Fibroblast of lung (primary cell): ENCODE data around the gene CENPP. TPM values are rescaled to one million over a fixed set of nuclear protein-coding genes. Genes with fewer than 3 reads are reported as not detected.

ENCODE experiments used
- DNase-seq, 2 donors: peaks; one replicate each; pipeline versions ENCODE4 v3.0.0 to v3.0.0-alpha.2; 2010; ENCODE audit warnings: low read depth in 2 of 2
- H2AFZ ChIP-seq: 2 replicates; pipeline ENCODE4 v1.5.1; 2012; ENCODE audit warnings: low read length, control low read depth, inconsistent platforms
- H3K27ac ChIP-seq: 2 replicates; pipeline ENCODE4 v1.5.1; 2011; ENCODE audit warnings: low read length, control low read depth; ENCODE audit not compliant: insufficient read depth
- H3K27me3 ChIP-seq: 2 replicates; pipeline ENCODE4 v1.5.1; 2011; ENCODE audit warnings: mild to moderate bottlenecking, low read length; ENCODE audit not compliant: control insufficient read depth, insufficient read depth
- H3K36me3 ChIP-seq: 2 replicates; pipeline ENCODE4 v1.5.1; 2011; ENCODE audit warnings: low read length; ENCODE audit not compliant: control insufficient read depth, insufficient read depth
- H3K4me1 ChIP-seq: 2 replicates; pipeline ENCODE4 v1.5.1; 2011; ENCODE audit warnings: low read length; ENCODE audit not compliant: control insufficient read depth, insufficient read depth; ENCODE audit errors: extremely low read depth
- H3K4me2 ChIP-seq: 2 replicates; pipeline ENCODE4 v1.5.1; 2011; ENCODE audit warnings: low read length, control low read depth; ENCODE audit not compliant: insufficient read depth; ENCODE audit errors: extremely low read depth
- H3K4me3 ChIP-seq, 4 experiments: fragments of 200-600 bp in 1 of 4; sonication (generic) in 1 of 4; replicated peaks in 1 of 4; 2 replicates each; pipeline ENCODE4 v1.5.1; 2011 to 2016; ENCODE audit warnings: low read length in 4 of 4, low read depth in 3 of 4, mild to moderate bottlenecking in 3 of 4, control low read depth in 2 of 4, inconsistent platforms in 1 of 4, mixed read lengths in 1 of 4; ENCODE audit not compliant: insufficient read depth in 1 of 4; ENCODE audit errors: control extremely low read depth in 1 of 4
- H3K79me2 ChIP-seq: 2 replicates; pipeline ENCODE4 v1.5.1; 2012; ENCODE audit warnings: mild to moderate bottlenecking, low read length, inconsistent platforms; ENCODE audit not compliant: control insufficient read depth, insufficient read depth
- H3K9ac ChIP-seq: 2 replicates; pipeline ENCODE4 v1.5.1; 2011; ENCODE audit warnings: mild to moderate bottlenecking, low read length, control low read depth; ENCODE audit not compliant: insufficient read depth
- H3K9me3 ChIP-seq: 2 replicates; pipeline ENCODE4 v1.5.1; 2012; ENCODE audit warnings: low read depth, low read length; ENCODE audit not compliant: control insufficient read depth, insufficient read depth
- H4K20me1 ChIP-seq: 2 replicates; pipeline ENCODE4 v1.5.1; 2011; ENCODE audit warnings: low read length; ENCODE audit not compliant: control insufficient read depth, insufficient read depth; ENCODE audit errors: extremely low read depth
- EZH2 ChIP-seq: IDR thresholded peaks from 2 replicates; pipeline ENCODE4 v1.5.1; 2012; ENCODE audit warnings: low read length, control low read depth, mild to moderate bottlenecking; ENCODE audit errors: missing control alignments
- polyA plus RNA-seq, 2 donors: library from polyadenylated mRNA; depleted of rRNA in 1 of 2; stranded (reverse) in 1 of 2; unstranded in 1 of 2; fragments of >200 nt; gene quantifications; 2 replicates each; pipeline ENCODE4 v1.2.1, GENCODE V29; 2011 to 2012; ENCODE audit warnings: missing spikeins in 1 of 2
- total RNA-seq: library from RNA; depleted of rRNA; stranded (reverse); fragments of >200 nt; gene quantifications from 2 replicates; pipeline ENCODE4 v1.2.1, GENCODE V29; 2014
- TF ChIP-seq, protein P1 (sequence below), 2 donors: IDR thresholded peaks in 1 of 2; conservative IDR thresholded peaks in 1 of 2; 1 replicate in 1 of 2; 2 replicates in 1 of 2; pipeline ENCODE4 v1.5.1; 2011 to 2012; ENCODE audit warnings: low read length in 2 of 2, control low read depth in 1 of 2, inconsistent platforms in 1 of 2, low read depth in 1 of 2, mild to moderate bottlenecking in 1 of 2

The CENPP gene
- total and polyA plus RNA-seq, 2 donors (not counting 1 experiment from before 2014, with no cell fraction given), result 1.7 to 2.4 TPM

- H3K27me3 ChIP-seq, result no peaks in the 10 kb centered on the region
- TF ChIP-seq, protein P1, sequence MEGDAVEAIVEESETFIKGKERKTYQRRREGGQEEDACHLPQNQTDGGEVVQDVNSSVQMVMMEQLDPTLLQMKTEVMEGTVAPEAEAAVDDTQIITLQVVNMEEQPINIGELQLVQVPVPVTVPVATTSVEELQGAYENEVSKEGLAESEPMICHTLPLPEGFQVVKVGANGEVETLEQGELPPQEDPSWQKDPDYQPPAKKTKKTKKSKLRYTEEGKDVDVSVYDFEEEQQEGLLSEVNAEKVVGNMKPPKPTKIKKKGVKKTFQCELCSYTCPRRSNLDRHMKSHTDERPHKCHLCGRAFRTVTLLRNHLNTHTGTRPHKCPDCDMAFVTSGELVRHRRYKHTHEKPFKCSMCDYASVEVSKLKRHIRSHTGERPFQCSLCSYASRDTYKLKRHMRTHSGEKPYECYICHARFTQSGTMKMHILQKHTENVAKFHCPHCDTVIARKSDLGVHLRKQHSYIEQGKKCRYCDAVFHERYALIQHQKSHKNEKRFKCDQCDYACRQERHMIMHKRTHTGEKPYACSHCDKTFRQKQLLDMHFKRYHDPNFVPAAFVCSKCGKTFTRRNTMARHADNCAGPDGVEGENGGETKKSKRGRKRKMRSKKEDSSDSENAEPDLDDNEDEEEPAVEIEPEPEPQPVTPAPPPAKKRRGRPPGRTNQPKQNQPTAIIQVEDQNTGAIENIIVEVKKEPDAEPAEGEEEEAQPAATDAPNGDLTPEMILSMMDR (conservative IDR thresholded peaks at IDR 0.05 in 1 of 2, IDR thresholded peaks at IDR 0.05 in 1 of 2; ENCODE audit: low read depth in 1 of 2, low read length in 2 of 2), result no peak
- no peak for TF ChIP-seq EZH2
- H3K4me1 ChIP-seq, result no peaks in the 10 kb centered on the region
- H3K9ac ChIP-seq, result no peak overlapping the region
- no peaks in the 10 kb centered on the region for H3K9me3 ChIP-seq
- H3K4me2 ChIP-seq, result no peak overlapping the region
- H3K27ac ChIP-seq, result no peak overlapping the region
- H3K36me3 ChIP-seq, result peaks cover 23% of the 10 kb centered on the region
- H3K4me3 ChIP-seq, result no peak overlapping the region
- DNase-seq, result no peak
- H3K79me2 ChIP-seq, result no peaks in the 10 kb centered on the region
- H2AFZ ChIP-seq, result no peak overlapping the region
- H4K20me1 ChIP-seq, result no peaks in the 10 kb centered on the region
Measured at GRCh38 chr9:92638621-92639101, 312.9 kb downstream of the CENPP start.

DNA sequence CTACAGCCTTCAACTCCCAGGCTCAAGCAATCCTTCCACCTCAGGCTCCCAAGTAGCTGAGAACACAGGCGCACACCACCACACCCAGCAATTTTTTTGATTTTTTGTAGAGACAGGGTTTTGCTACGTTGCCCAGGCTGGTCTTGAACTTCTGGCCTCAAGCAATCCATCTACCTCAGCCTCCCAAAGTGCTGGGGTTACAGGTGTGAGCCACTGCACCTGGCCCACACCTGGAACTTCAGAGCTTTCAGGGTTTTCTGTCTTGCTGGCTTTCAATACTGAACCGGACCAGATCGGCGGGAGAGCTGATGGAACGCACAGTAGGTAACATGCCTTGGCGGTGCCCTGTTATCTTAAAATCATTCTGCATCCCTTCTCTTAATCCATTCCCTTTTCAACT lies 313.4 kb downstream of the CENPP start:
- peaks cover 25% of the 10 kb centered on the region for H3K36me3 ChIP-seq
- TF ChIP-seq, protein P1 (conservative IDR thresholded peaks at IDR 0.05 in 1 of 2, IDR thresholded peaks at IDR 0.05 in 1 of 2; ENCODE audit: low read depth in 1 of 2, low read length in 2 of 2), result no peak
- no peak for TF ChIP-seq EZH2

GRCh38 chr9:92639791-92640271 lies 314.1 kb downstream of the CENPP start:
- DNase-seq, result no peak
- Histone ChIP-seq H3K9ac (no peak overlapping the region), H3K9me3 (no peaks in the 10 kb centered on the region), H3K4me3 (no peak overlapping the region), H3K79me2 (no peaks in the 10 kb centered on the region), H3K4me1 (no peaks in the 10 kb centered on the region), H4K20me1 (no peaks in the 10 kb centered on the region), H3K27ac (no peak overlapping the region), H3K27me3 (no peaks in the 10 kb centered on the region), H3K4me2 (no peak overlapping the region), H3K36me3 (peaks cover 25% of the 10 kb centered on the region), H2AFZ (no peak overlapping the region)
- TF ChIP-seq, protein P1 (conservative IDR thresholded peaks at IDR 0.05 in 1 of 2, IDR thresholded peaks at IDR 0.05 in 1 of 2; ENCODE audit: low read depth in 1 of 2, low read length in 2 of 2), result no peak
- TF ChIP-seq EZH2, result no peak

More for the DNA sequence above, 313.4 kb downstream of the CENPP start:
- Histone ChIP-seq H3K9ac (no peak overlapping the region), H4K20me1 (no peaks in the 10 kb centered on the region), H2AFZ (no peak overlapping the region), H3K79me2 (no peaks in the 10 kb centered on the region), H3K9me3 (no peaks in the 10 kb centered on the region), H3K27me3 (no peaks in the 10 kb centered on the region), H3K4me1 (no peaks in the 10 kb centered on the region), H3K27ac (no peak overlapping the region), H3K4me2 (no peak overlapping the region), H3K4me3 (no peak overlapping the region)
- DNase-seq, result no peak
